ENCODE data around the gene KRT71.

DNA sequence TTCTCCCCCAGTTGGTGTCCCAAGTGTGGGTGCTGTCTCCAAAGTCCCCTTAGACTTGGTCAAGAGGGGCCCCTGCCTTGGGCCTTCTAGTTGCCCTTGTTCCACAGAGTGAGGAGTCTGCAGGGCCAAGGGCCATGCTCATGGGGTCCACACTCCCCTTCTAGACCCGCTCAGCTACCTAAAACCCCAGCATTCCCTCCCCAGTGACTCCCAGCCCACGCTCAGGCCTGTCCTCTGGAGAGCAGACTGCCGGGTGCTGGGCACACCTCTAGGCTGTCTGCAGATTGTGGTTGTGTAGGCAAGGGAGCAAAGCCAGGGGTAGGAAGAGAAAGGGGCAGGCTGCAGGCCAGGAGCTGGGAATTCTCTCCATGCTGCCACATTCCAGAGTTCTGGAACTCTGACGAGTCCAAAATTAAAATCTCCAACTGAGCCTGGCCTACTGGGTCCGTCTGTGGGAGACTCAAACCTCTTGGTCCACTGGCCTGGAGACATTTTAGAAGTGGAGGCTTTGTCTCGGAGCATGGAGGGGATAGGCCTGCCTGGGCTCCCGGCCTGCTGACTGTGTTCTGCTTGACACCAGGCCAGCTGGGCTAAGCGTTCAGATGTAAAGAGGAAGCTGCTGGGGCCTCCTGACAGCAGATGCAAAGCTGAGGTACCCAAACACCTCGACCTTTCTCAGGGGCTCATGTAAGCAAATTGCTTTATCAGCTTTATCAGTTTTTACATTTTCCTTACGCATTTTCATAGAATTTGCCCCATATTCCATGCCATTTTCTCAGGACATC lies 19.1 kb downstream of the KRT71 start:
- TF ChIP-seq, protein P1, sequence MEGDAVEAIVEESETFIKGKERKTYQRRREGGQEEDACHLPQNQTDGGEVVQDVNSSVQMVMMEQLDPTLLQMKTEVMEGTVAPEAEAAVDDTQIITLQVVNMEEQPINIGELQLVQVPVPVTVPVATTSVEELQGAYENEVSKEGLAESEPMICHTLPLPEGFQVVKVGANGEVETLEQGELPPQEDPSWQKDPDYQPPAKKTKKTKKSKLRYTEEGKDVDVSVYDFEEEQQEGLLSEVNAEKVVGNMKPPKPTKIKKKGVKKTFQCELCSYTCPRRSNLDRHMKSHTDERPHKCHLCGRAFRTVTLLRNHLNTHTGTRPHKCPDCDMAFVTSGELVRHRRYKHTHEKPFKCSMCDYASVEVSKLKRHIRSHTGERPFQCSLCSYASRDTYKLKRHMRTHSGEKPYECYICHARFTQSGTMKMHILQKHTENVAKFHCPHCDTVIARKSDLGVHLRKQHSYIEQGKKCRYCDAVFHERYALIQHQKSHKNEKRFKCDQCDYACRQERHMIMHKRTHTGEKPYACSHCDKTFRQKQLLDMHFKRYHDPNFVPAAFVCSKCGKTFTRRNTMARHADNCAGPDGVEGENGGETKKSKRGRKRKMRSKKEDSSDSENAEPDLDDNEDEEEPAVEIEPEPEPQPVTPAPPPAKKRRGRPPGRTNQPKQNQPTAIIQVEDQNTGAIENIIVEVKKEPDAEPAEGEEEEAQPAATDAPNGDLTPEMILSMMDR (IDR thresholded peaks at IDR 0.05) = no peak
- no peak for TF ChIP-seq POLR2AphosphoS5 (IDR thresholded peaks at IDR 0.05; ENCODE audit: low read depth, low read length)
- TF ChIP-seq, protein P2, sequence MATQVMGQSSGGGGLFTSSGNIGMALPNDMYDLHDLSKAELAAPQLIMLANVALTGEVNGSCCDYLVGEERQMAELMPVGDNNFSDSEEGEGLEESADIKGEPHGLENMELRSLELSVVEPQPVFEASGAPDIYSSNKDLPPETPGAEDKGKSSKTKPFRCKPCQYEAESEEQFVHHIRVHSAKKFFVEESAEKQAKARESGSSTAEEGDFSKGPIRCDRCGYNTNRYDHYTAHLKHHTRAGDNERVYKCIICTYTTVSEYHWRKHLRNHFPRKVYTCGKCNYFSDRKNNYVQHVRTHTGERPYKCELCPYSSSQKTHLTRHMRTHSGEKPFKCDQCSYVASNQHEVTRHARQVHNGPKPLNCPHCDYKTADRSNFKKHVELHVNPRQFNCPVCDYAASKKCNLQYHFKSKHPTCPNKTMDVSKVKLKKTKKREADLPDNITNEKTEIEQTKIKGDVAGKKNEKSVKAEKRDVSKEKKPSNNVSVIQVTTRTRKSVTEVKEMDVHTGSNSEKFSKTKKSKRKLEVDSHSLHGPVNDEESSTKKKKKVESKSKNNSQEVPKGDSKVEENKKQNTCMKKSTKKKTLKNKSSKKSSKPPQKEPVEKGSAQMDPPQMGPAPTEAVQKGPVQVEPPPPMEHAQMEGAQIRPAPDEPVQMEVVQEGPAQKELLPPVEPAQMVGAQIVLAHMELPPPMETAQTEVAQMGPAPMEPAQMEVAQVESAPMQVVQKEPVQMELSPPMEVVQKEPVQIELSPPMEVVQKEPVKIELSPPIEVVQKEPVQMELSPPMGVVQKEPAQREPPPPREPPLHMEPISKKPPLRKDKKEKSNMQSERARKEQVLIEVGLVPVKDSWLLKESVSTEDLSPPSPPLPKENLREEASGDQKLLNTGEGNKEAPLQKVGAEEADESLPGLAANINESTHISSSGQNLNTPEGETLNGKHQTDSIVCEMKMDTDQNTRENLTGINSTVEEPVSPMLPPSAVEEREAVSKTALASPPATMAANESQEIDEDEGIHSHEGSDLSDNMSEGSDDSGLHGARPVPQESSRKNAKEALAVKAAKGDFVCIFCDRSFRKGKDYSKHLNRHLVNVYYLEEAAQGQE (IDR thresholded peaks at IDR 0.05; ENCODE audit: insufficient read depth in 1 of 2, low read depth in 2 of 2, low read length in 1 of 2) = no peak
- no peak for TF ChIP-seq SIN3A (IDR thresholded peaks at IDR 0.05; ENCODE audit: borderline replicate concordance, insufficient read depth, low read depth, low read length)
- TF ChIP-seq TCF7L2 (IDR thresholded peaks at IDR 0.05; ENCODE audit: low read depth, low read length) = no peak

All from Panc1 (cell line).